Endothelial cell of umbilical vein (primary cell): ENCODE data around the gene C1orf35. TPM values are rescaled to one million over a fixed set of nuclear protein-coding genes. Genes with fewer than 3 reads are reported as not detected.

ENCODE experiments used
- BruUV-seq: library from RNA; stranded (reverse); fragments of 400-500 nt; replicated peaks from 2 replicates; lab custom pipeline; 2021; lab: Mats Ljungman, UMichigan
- CTCF ChIA-PET: fragments of 300-600, 350-600 bp; sonication (Branson Sonifier 250); formaldehyde crosslinking; loops from one replicate; lab custom pipeline; 2021; ENCODE audit warnings: antibody characterized with exemption, inconsistent platforms; lab: Charles Lee
- POLR2A ChIA-PET: fragments of 300-600, 350-600 bp; sonication (Branson Sonifier 250); formaldehyde crosslinking; loops from one replicate; lab custom pipeline; 2021; ENCODE audit warnings: antibody characterized with exemption, inconsistent platforms; lab: Charles Lee
- DNase-seq: peaks from one replicate; pipeline ENCODE4 v3.0.0-alpha.2; 2011; ENCODE audit warnings: low read depth, low spot score
- FAIRE-seq: peaks from 2 replicates; lab custom pipeline; 2011; peaks lifted over from hg19 to GRCh38; lab: Jason Lieb, UNC
- H2AFZ ChIP-seq: 2 replicates; pipeline ENCODE4 v1.6.0; 2012; ENCODE audit warnings: low read depth, low read length, control low read depth, inconsistent platforms
- H3K27ac ChIP-seq: 2 replicates; pipeline ENCODE4 v1.5.1; 2011; ENCODE audit warnings: low read depth, mild to moderate bottlenecking, control low read depth, low read length, moderate library complexity; ENCODE audit not compliant: insufficient read depth
- H3K27me3 ChIP-seq, 2 experiments: 2 replicates each; pipeline versions ENCODE4 v1.6.0 to v1.6.1; 2011; ENCODE audit warnings: low read length in 2 of 2, mixed read lengths in 1 of 2; ENCODE audit not compliant: control insufficient read depth in 2 of 2, insufficient read depth in 2 of 2
- H3K36me3 ChIP-seq, 2 experiments: 2 replicates in 1 of 2; 3 replicates in 1 of 2; pipeline ENCODE4 v1.5.1; 2011; ENCODE audit warnings: low read length in 2 of 2, mild to moderate bottlenecking in 1 of 2, moderate library complexity in 1 of 2; ENCODE audit not compliant: control insufficient read depth in 2 of 2, insufficient read depth in 2 of 2; ENCODE audit errors: extremely low read depth in 1 of 2
- H3K4me1 ChIP-seq: 3 replicates; pipeline ENCODE4 v1.5.1; 2011; ENCODE audit warnings: mild to moderate bottlenecking, low read length; ENCODE audit not compliant: control insufficient read depth, insufficient read depth; ENCODE audit errors: extremely low read depth
- H3K4me2 ChIP-seq: 2 replicates; pipeline ENCODE4 v1.6.1; 2011; ENCODE audit warnings: low read length, control low read depth, mixed read lengths; ENCODE audit not compliant: insufficient read depth
- H3K4me3 ChIP-seq, 3 experiments: fragments of 200-600 bp in 1 of 3; sonication (generic), shearing (Covaris generic) in 1 of 3; replicated peaks in 1 of 3; 2 replicates each; pipeline ENCODE4 v1.5.1; 2011 to 2016; ENCODE audit warnings: control low read depth in 3 of 3, low read length in 3 of 3, mild to moderate bottlenecking in 2 of 3, inconsistent platforms in 1 of 3, low read depth in 1 of 3, moderate library complexity in 1 of 3; ENCODE audit not compliant: insufficient read depth in 1 of 3
- H3K79me2 ChIP-seq: 2 replicates; pipeline ENCODE4 v1.6.0; 2012; ENCODE audit warnings: low read length, inconsistent platforms; ENCODE audit not compliant: control insufficient read depth, insufficient read depth
- H3K9ac ChIP-seq: replicated peaks from 2 replicates; pipeline ENCODE3; 2011; ENCODE audit warnings: low read length, control low read depth; ENCODE audit not compliant: insufficient read depth; ENCODE audit errors: extremely low read depth
- H3K9me1 ChIP-seq: replicated peaks from 3 replicates; pipeline ENCODE4 v1.6.0; 2011; ENCODE audit warnings: mild to moderate bottlenecking, low read length; ENCODE audit not compliant: control insufficient read depth, insufficient read depth; ENCODE audit errors: extremely low read depth
- H3K9me3 ChIP-seq: replicated peaks from 2 replicates; pipeline ENCODE4 v1.5.1; 2012; ENCODE audit warnings: low read length, inconsistent platforms; ENCODE audit not compliant: control insufficient read depth, insufficient read depth
- H4K20me1 ChIP-seq: replicated peaks from 2 replicates; pipeline ENCODE3; 2011; ENCODE audit warnings: mild to moderate bottlenecking, low read length; ENCODE audit not compliant: control insufficient read depth, insufficient read depth; ENCODE audit errors: extremely low read depth
- EZH2 ChIP-seq: IDR thresholded peaks from 2 replicates; pipeline ENCODE4 v1.6.1; 2012; ENCODE audit warnings: borderline replicate concordance, low read depth, mild to moderate bottlenecking, moderate library complexity, low read length, inconsistent platforms; ENCODE audit not compliant: severe bottlenecking
- FOS ChIP-seq: IDR thresholded peaks from 2 replicates; pipeline ENCODE4 v1.6.1; 2011; ENCODE audit warnings: mild to moderate bottlenecking, low read length, moderate library complexity, borderline replicate concordance; ENCODE audit not compliant: insufficient read depth
- GATA2 ChIP-seq: IDR thresholded peaks from 2 replicates; pipeline ENCODE4 v1.7.0; 2011; ENCODE audit warnings: low read depth, mild to moderate bottlenecking, moderate library complexity, mixed read lengths, low read length; ENCODE audit not compliant: insufficient read length, insufficient read depth
- JUN ChIP-seq: IDR thresholded peaks from 2 replicates; pipeline ENCODE4 v1.6.1; 2011; ENCODE audit warnings: borderline replicate concordance, low read depth; ENCODE audit not compliant: insufficient read length, insufficient read depth
- MYC ChIP-seq: IDR thresholded peaks from one replicate; pipeline ENCODE4 v1.6.1; 2011; ENCODE audit warnings: mild to moderate bottlenecking, low read depth, low read length
- POLR2A ChIP-seq: IDR thresholded peaks from 2 replicates; pipeline ENCODE4 v1.6.1; 2012; ENCODE audit warnings: low read depth, mild to moderate bottlenecking, control low read depth, low read length
- POLR2AphosphoS5 ChIP-seq: IDR thresholded peaks from 2 replicates; pipeline ENCODE4 v1.6.1; 2012; ENCODE audit warnings: low read depth, mild to moderate bottlenecking, control low read depth, low read length, moderate library complexity; ENCODE audit not compliant: insufficient read depth
- dilution Hi-C: fragments of 300-500 bp; cut with MboI; formaldehyde crosslinking; loops from one replicate; pipeline ENCODE4 v1.15.0; 2019; ENCODE audit warnings: low sequenced_read_pairs; ENCODE audit not compliant: extremely low pct_ligation_motif_present
- intact Hi-C: fragments of 100-400 bp; cut with micrococcal nuclease; formaldehyde crosslinking; loops from one replicate; pipeline ENCODE4 v1.10.0; 2022
- polyA plus RNA-seq, 4 experiments: library from polyadenylated mRNA; depleted of rRNA in 3 of 4; stranded (reverse) in 3 of 4; unstranded in 1 of 4; fragments of >200 nt; gene quantifications; 2 replicates each; pipeline versions ENCODE4 v1.2.1 to v1.2.3, GENCODE V29; 2011 to 2012; ENCODE audit warnings: missing spikeins in 1 of 4
- total RNA-seq: library from RNA; stranded (reverse); gene quantifications from 2 replicates; pipeline ENCODE4 v1.2.3, GENCODE V29; 2021
- TF ChIP-seq, protein P1 (sequence below), 2 donors: IDR thresholded peaks; 1 replicate in 1 of 2; 2 replicates in 1 of 2; pipeline ENCODE4 v1.5.1; 2011; ENCODE audit warnings: low read length in 2 of 2, mild to moderate bottlenecking in 2 of 2, moderate library complexity in 2 of 2, control low read depth in 1 of 2, inconsistent platforms in 1 of 2, low read depth in 1 of 2; ENCODE audit not compliant: insufficient read depth in 1 of 2; ENCODE audit errors: extremely low read depth in 1 of 2
- TF ChIP-seq, protein P2 (sequence below): IDR thresholded peaks from 2 replicates; pipeline ENCODE4 v1.6.1; 2011; ENCODE audit not compliant: insufficient read depth, insufficient read length

C1orf35 gene
- total and polyA plus RNA-seq, 2 donors (not counting 3 experiments of a cell fraction or from before 2014, with no cell fraction given), result 19.9 to 21.7 TPM

DNA sequence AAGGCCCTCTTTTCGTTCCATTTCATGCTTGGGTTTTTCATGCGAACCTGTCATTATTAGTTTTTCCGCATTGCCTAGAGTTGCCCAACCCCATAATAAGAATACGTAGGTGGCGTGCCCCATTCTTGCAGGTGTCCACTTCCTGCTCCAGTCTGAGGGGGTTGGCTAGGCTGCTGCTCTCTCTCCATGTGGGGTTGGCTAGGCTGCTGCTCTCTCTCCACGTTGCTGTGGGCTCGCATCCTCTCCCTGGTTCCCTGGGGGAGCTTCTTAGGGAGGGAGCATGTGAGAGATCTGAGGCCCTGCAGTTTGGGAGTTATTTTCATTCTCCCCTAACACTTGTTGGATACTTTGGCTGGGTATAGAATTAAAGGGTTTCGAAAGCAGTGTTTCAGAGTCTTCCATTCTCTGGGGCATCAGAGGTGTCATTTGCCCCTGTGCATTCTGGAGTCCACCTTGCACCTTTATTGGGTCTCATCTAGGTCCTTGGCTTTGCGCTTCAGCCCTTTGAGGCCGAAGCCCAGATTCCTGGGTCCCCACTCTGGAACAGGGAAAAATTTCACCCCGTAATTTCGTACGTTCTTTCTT is 8.6 kb downstream of the C1orf35 start:
- no peak overlapping the region for H3K4me2 ChIP-seq
- dilution Hi-C loops, result no loop called here
- BruUV-seq, result no TSS peak
- H3K9me3 ChIP-seq, result peaks cover 4% of the 10 kb centered on the region
- TF ChIP-seq POLR2A (no peak), MYC (no peak), JUN (no peak), GATA2 (no peak), POLR2AphosphoS5 (no peak)
- peaks cover 10 to 33% of the 10 kb centered on the region in 2 experiments for H3K36me3 ChIP-seq
- no peak overlapping the region for H3K27ac ChIP-seq
- FAIRE-seq (no peak), DNase-seq (no peak)
- peaks cover 27% of the 10 kb centered on the region for H3K4me1 ChIP-seq
- H4K20me1 ChIP-seq, result peaks cover 18% of the 10 kb centered on the region
- H2AFZ ChIP-seq, result no peak overlapping the region
- no peak overlapping the region for H3K4me3 ChIP-seq
- intact Hi-C loops, result no loop called here
- CTCF ChIA-PET, result interaction anchor here (1.2 kb wide), 1 partner anchor 95 kb away, joined by 3 read pairs; no protein-coding TSS in a partner anchor
- peaks cover 98% of the 10 kb centered on the region for H3K79me2 ChIP-seq
- H3K27me3 ChIP-seq, result no peaks in the 10 kb centered on the region
- H3K9ac ChIP-seq, result no peak overlapping the region
- no peaks in the 10 kb centered on the region for H3K9me1 ChIP-seq
- POLR2A ChIA-PET, result no interaction called here

DNA sequence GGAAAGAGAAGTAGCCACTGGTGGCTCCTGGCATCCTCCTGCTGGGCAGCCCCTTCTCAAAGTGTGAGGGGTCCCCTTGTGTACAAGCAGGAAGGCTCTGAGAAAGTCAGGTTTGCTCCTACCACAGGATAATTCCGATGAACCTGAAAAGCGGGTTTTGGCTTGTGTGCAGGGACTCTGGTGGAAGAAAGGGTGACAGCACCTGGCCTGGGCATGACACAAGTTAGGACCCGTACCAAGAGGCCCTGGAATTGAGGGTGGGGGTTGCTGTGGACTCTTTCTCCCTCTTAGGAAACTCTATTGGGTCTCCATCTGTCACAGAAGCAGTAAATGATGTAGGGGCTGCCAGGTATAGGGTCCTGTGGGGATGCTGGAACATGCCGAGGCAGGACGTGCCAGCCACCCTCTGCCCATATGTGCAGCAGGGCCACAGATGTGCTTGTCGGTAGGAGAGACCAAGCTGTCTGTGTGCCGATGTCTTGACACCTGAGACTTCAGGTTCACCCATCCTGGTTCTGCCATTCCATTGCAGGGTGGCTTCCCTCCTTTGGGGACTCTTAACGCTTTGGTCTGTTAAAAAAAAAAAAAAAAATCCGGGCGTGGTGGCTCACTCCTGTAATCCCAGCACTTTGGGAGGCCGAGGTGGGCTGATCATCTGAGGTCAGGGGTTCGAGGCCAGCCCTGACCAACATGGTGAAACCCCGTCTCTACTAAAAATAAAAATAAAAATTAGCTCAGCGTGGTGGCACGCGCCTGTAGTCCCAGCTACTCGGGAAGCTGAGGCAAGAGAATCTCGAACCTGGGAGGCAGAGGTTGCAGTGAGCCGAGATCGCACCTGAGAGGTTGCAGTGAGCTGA is 9.8 kb downstream of the C1orf35 start:
- H3K27me3 ChIP-seq, result no peaks in the 10 kb centered on the region
- peaks cover 18% of the 10 kb centered on the region for H4K20me1 ChIP-seq
- H3K9me1 ChIP-seq, result no peaks in the 10 kb centered on the region
- H3K4me3 ChIP-seq, result no peak overlapping the region
- peaks cover 39% of the 10 kb centered on the region for H3K4me1 ChIP-seq
- H3K27ac ChIP-seq, result no peak overlapping the region
- H3K9me3 ChIP-seq, result peaks cover 4% of the 10 kb centered on the region
- ChIA-PET CTCF (interaction anchor here (0.8 to 1.7 kb wide), 2 partner anchors 9 to 11 kb away, joined by 3 to 6 read pairs; partner anchors contain the start of gene ARF1), POLR2A (interaction anchor here (0.7 kb wide), 1 partner anchor 142 kb away, joined by 3 read pairs; no protein-coding TSS in a partner anchor)
- BruUV-seq, result no TSS peak
- dilution Hi-C loops (no loop called here), intact Hi-C loops (no loop called here)
- peaks cover 3 to 29% of the 10 kb centered on the region in 2 experiments for H3K36me3 ChIP-seq
- H3K4me2 ChIP-seq, result no peak overlapping the region
- H3K9ac ChIP-seq, result no peak overlapping the region
- H2AFZ ChIP-seq, result no peak overlapping the region
- DNase-seq, result no peak
- H3K79me2 ChIP-seq, result peaks cover 100% of the 10 kb centered on the region
- TF ChIP-seq, protein P1, sequence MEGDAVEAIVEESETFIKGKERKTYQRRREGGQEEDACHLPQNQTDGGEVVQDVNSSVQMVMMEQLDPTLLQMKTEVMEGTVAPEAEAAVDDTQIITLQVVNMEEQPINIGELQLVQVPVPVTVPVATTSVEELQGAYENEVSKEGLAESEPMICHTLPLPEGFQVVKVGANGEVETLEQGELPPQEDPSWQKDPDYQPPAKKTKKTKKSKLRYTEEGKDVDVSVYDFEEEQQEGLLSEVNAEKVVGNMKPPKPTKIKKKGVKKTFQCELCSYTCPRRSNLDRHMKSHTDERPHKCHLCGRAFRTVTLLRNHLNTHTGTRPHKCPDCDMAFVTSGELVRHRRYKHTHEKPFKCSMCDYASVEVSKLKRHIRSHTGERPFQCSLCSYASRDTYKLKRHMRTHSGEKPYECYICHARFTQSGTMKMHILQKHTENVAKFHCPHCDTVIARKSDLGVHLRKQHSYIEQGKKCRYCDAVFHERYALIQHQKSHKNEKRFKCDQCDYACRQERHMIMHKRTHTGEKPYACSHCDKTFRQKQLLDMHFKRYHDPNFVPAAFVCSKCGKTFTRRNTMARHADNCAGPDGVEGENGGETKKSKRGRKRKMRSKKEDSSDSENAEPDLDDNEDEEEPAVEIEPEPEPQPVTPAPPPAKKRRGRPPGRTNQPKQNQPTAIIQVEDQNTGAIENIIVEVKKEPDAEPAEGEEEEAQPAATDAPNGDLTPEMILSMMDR (IDR thresholded peaks at IDR 0.05; ENCODE audit: extremely low read depth in 1 of 2, insufficient read depth in 1 of 2, low read depth in 1 of 2, low read length in 2 of 2), result no peak
- TF ChIP-seq POLR2A (no peak), GATA2 (no peak), EZH2 (no peak), MYC (no peak), FOS (no peak), POLR2AphosphoS5 (no peak), JUN (no peak)
- TF ChIP-seq, protein P2, sequence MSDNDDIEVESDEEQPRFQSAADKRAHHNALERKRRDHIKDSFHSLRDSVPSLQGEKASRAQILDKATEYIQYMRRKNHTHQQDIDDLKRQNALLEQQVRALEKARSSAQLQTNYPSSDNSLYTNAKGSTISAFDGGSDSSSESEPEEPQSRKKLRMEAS, result no peak
- FAIRE-seq, result no peak
